Measurements from ENCODE around the gene FGF22.

DNA sequence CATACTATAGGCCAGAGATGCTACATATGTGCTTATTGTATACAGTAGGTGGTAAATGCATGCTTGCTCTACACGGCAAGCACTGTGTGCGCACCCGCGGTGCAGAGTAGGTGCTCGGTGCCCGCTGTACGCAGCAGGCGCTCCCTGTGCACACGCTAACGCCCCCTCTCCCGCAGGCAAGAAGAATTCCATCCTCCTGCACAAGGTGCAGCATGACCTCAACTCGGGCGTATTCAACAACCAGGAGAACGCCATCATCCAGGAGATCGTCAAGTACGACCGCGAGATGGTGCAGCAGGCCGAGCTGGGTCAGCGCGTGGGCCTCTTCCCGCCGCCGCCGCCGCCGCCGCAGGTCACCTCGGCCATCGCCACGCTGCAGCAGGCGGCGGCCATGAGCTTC lies 24.1 kb upstream of the FGF22 start:
- TF ChIP-seq, protein P1, sequence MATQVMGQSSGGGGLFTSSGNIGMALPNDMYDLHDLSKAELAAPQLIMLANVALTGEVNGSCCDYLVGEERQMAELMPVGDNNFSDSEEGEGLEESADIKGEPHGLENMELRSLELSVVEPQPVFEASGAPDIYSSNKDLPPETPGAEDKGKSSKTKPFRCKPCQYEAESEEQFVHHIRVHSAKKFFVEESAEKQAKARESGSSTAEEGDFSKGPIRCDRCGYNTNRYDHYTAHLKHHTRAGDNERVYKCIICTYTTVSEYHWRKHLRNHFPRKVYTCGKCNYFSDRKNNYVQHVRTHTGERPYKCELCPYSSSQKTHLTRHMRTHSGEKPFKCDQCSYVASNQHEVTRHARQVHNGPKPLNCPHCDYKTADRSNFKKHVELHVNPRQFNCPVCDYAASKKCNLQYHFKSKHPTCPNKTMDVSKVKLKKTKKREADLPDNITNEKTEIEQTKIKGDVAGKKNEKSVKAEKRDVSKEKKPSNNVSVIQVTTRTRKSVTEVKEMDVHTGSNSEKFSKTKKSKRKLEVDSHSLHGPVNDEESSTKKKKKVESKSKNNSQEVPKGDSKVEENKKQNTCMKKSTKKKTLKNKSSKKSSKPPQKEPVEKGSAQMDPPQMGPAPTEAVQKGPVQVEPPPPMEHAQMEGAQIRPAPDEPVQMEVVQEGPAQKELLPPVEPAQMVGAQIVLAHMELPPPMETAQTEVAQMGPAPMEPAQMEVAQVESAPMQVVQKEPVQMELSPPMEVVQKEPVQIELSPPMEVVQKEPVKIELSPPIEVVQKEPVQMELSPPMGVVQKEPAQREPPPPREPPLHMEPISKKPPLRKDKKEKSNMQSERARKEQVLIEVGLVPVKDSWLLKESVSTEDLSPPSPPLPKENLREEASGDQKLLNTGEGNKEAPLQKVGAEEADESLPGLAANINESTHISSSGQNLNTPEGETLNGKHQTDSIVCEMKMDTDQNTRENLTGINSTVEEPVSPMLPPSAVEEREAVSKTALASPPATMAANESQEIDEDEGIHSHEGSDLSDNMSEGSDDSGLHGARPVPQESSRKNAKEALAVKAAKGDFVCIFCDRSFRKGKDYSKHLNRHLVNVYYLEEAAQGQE (IDR thresholded peaks at IDR 0.05; ENCODE audit: insufficient read depth in 1 of 2, low read depth in 2 of 2, low read length in 2 of 2), result no peak
- TF ChIP-seq POLR2AphosphoS5 (IDR thresholded peaks at IDR 0.05; ENCODE audit: low read depth, low read length), result no peak
